GM12874 (cell line): ENCODE data around the gene TMEM108.

Experiments used
- TF ChIP-seq, protein P1 (sequence below): IDR thresholded peaks from 2 replicates; pipeline ENCODE4 v1.5.1; 2011; ENCODE audit warnings: low read depth, mild to moderate bottlenecking, control low read depth, low read length, moderate library complexity; ENCODE audit not compliant: insufficient read depth

Gene TMEM108

DNA sequence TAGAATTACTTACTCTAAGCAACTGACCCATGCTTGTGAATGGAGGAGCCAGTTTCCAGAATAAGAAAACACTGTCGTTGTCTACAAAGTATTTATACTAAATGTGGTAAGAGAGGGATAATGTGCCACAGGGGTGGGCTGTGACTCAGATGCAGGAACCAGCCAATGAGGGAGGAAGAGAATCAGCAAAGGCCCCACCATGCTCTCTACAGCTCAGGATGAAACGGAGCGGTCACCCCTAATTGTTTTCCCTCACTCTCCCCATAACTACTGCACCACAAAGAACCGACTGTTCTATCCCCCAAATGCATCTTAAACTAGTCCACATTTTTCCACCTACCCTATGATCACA, 406.2 kb downstream of the TMEM108 start:
- TF ChIP-seq, protein P1, sequence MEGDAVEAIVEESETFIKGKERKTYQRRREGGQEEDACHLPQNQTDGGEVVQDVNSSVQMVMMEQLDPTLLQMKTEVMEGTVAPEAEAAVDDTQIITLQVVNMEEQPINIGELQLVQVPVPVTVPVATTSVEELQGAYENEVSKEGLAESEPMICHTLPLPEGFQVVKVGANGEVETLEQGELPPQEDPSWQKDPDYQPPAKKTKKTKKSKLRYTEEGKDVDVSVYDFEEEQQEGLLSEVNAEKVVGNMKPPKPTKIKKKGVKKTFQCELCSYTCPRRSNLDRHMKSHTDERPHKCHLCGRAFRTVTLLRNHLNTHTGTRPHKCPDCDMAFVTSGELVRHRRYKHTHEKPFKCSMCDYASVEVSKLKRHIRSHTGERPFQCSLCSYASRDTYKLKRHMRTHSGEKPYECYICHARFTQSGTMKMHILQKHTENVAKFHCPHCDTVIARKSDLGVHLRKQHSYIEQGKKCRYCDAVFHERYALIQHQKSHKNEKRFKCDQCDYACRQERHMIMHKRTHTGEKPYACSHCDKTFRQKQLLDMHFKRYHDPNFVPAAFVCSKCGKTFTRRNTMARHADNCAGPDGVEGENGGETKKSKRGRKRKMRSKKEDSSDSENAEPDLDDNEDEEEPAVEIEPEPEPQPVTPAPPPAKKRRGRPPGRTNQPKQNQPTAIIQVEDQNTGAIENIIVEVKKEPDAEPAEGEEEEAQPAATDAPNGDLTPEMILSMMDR: no peak

DNA sequence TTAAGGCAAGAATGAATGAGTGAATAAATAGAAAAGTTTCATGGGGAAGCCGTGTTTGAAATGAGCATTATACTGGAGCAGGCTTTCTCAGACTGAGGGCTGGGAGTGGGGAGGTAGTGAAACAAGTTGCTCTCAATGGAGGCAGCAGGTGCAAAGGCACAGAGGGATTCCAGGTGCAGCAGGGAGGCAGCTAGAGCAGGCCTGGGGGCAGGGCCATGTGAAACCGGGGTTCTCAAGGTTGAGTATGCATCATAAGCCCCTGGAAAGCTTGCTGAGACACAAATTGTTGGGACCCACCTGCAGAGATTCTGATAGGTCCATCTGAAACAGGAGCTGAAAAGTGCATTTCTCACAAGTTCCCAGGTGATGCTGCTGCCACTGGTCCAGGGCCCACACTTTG, 406.9 kb downstream of the TMEM108 start:
- TF ChIP-seq, protein P1: no peak
